Omental fat pad (tissue), 4 donors: ENCODE results near the gene ACVR1. TPM values are rescaled to one million over a fixed set of nuclear protein-coding genes. Genes with fewer than 3 reads are reported as not detected.
A peak's percentile ranks its signal among the peaks of the same experiment; 100 is the strongest.

Experiments used
- ATAC-seq: fragments of 150-250 bp; one replicate; pipeline ENCODE4 v1.9.1; 2016; ENCODE audit warnings: mild to moderate bottlenecking, moderate library complexity; ENCODE audit not compliant: low FRiP score
- DNase-seq: peaks from one replicate; pipeline ENCODE4 v3.0.0-alpha.2; 2019; ENCODE audit warnings: low spot score
- total RNA-seq, 4 donors: library from RNA; depleted of rRNA; stranded (reverse); fragments of >200 nt; gene quantifications; one replicate each; pipeline ENCODE4 v1.1.0, GENCODE V29; 2016
- TF ChIP-seq, protein P1 (sequence below), 3 donors: fragments of 450-650 bp; IDR thresholded peaks; one replicate each; pipeline ENCODE4 v1.5.1; 2016 to 2017; ENCODE audit warnings: antibody characterized with exemption in 3 of 3, mild to moderate bottlenecking in 3 of 3, moderate library complexity in 2 of 3

ACVR1 gene
- total RNA-seq, 4 donors from 2014 or later: 22.7 to 37.7 (median 28.2) TPM

DNA sequence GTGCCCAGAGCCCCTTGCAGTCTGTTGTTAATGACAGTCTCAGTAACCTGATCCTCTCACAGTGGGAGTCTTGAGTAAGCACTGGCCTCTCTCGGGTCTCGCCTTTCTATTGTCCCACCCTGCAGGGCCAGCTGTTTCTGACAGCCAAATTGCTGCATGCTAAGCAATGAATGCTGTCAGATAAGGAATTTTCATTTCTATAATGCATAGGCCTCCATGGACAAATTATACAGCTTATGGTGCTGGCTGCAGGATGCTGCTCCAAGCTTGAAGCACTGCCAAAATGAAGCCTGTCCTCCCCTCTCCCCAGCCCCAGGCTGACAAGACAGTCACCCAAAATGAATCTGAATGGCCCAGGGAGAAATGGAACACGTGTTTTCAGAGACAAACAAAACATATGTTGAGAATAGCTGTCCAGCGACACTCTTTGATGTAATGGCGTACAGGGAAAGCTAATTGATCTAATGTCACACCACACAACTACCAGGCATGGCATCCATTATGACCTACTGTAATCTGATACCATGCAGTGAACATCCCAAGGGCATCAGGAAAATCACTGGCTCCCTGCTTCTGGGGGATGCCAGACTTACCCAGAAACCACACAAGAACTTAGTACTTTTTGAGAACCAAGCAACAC lies 36.8 kb downstream of the ACVR1 start:
- ATAC-seq: no peak
- no peak for DNase-seq
- TF ChIP-seq, protein P1, sequence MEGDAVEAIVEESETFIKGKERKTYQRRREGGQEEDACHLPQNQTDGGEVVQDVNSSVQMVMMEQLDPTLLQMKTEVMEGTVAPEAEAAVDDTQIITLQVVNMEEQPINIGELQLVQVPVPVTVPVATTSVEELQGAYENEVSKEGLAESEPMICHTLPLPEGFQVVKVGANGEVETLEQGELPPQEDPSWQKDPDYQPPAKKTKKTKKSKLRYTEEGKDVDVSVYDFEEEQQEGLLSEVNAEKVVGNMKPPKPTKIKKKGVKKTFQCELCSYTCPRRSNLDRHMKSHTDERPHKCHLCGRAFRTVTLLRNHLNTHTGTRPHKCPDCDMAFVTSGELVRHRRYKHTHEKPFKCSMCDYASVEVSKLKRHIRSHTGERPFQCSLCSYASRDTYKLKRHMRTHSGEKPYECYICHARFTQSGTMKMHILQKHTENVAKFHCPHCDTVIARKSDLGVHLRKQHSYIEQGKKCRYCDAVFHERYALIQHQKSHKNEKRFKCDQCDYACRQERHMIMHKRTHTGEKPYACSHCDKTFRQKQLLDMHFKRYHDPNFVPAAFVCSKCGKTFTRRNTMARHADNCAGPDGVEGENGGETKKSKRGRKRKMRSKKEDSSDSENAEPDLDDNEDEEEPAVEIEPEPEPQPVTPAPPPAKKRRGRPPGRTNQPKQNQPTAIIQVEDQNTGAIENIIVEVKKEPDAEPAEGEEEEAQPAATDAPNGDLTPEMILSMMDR (IDR thresholded peaks at IDR 0.05): no peak

DNA sequence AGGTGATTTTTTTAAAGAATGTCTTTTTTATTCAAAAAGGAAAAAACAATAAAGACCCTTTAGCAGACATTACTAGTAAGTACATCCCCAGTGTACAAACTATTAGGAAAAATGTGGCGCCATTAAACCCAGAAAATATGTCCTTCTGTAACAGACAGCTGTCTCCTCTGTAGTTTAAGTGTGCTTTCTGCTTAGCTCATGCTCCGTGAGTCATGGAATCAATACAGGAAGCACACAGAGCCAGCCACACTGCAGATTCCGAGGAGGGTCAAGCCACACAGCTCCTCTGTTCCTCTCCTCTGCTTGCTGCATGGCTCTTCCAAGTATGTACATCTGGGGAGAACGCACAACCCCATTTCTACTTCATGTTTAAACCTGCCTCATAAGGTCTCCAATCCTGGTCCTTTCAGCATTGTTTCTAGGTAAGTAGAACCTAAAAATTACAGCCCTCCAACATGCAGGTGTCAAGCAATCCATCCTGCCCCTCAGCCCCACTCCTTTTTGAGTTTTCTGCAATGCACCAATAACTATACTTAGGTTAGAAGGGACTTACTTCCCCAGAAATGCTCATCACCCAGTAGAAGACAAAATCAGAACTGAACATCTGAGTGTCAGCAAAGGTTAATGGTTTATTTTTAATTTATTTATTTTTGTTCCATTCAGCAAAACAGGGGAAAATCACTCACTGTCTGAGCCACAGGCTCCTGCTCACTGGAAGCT lies 37.5 kb downstream of the ACVR1 start:
- no peak for DNase-seq
- peak; percentile 50 for ATAC-seq
- TF ChIP-seq, protein P1 (IDR thresholded peaks at IDR 0.05): no peak

DNA sequence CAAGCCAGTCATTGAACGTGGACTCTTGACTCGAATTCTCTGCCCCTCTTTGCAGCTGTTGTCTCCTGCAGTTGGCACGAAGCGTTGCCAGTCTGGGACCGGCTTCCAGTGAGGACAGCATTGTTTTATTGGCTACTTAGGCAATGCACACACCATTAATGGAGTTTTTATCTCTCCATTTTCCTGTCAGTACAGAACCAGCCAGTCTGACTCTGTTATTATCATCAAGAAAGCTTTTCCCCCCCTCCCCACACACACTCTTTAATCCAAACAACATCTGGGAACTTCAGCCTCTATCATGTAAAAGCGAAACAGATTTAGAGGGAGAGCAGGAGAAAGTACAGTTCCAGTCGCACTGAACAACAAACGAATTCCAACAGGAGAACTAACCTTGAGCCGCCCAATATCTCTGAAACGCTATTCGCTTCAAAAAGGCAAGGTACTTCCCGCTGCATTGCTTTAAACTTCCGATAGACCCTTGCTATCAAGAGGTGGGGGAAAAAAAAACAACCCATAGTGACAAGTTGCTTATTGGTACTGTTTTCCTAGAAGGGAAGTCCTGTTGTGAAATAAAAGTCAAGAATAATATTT lies 38.2 kb downstream of the ACVR1 start:
- no peak for ATAC-seq
- no peak for DNase-seq
- TF ChIP-seq, protein P1 (IDR thresholded peaks at IDR 0.05): no peak

DNA sequence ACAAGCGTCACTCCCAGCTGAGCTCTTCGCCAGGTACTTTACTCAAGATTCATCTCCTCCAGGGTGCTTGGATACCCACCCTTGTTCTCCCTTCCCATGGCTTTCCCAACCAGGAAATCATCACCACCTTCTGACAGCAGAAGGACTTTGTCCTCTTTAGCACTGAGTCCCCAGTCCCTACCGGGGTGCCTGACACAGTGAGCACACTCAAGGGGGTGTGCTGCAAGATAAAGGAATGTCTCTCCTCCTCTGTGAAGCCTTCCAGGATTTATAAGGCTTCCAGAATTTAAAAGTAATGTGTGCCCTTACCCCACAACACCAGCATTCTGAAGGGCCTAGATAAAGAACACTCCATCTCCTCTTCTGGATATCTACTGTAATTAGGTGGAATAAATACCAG lies 39.6 kb downstream of the ACVR1 start:
- ATAC-seq (no peak), DNase-seq (no peak)
- TF ChIP-seq, protein P1 (IDR thresholded peaks at IDR 0.05): no peak

DNA sequence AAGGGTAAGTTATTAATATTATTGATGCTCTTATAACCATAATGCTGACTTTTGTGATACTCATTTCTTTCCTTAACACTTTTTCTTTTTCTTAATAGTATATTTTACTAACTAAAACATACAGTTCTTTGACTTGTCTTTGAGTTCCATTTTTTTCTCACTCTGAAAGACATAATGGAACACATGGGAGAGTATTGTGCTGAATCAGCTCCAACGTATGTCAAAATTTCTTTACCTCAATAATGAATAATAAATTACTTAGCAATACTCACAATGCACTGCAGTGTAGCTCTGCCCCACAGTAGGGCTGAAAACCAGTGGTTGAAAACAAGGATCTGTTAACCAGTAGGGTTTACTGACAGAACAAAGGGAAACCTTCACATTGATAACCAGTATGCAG lies 40.7 kb downstream of the ACVR1 start:
- TF ChIP-seq, protein P1 (IDR thresholded peaks at IDR 0.05): no peak
- no peak for DNase-seq
- no peak for ATAC-seq

DNA sequence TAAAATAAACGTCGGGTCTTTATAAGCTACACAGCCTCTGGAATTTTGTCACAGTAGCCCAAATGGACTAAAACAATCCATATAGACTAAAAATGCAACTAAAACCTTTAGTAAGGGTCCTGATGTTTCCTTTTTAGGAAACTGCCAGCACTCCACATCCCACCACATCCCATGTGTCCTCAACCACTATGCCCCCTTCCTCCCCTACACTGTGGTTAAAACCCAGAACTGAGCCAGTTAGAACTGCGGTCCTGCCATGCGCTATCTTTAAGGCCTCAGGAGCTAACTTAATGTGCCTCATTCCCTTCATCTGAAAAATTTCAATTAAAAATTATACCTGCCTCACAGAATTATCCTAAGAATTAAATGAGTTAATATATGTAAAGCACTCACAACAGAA lies 41.1 kb downstream of the ACVR1 start:
- ATAC-seq (no peak), DNase-seq (no peak)
- TF ChIP-seq, protein P1 (IDR thresholded peaks at IDR 0.05): no peak
